GM19455 (cell line): ENCODE results near the gene FGD3.
"Not testable (repeated sequence)": the region's sequence is repeated elsewhere in the genome, so short reads cannot be mapped to it uniquely, and the experiment has no call there.

Experiments
- ATAC-seq: cut with Tn5 transposase; IDR thresholded peaks from one replicate; pipeline ENCODE4 v1.9.1; 2021; ENCODE audit not compliant: unreplicated experiment

The FGD3 gene

GRCh38 chr9:92947268-92948037 is at the start of gene FGD3:
FGD3 (plus strand) TSS chr9:92947523; CDS start chr9:92976257, 28,734 bp downstream.
- ATAC-seq: no peak

GRCh38 chr9:92905137-92905536 is 42.2 kb upstream of the FGD3 start:
- ATAC-seq: not testable (repeated sequence)

GRCh38 chr9:92911511-92912475 is 35.5 kb upstream of the FGD3 start:
- no peak for ATAC-seq

GRCh38 chr9:92917176-92917800 is 30.0 kb upstream of the FGD3 start:
- no peak for ATAC-seq

GRCh38 chr9:92920437-92920836 is 26.9 kb upstream of the FGD3 start:
- no peak for ATAC-seq

- ATAC-seq: no peak
Measured at GRCh38 chr9:92931606-92932005, 15.7 kb upstream of the FGD3 start.

GRCh38 chr9:92934321-92934720 is 13.0 kb upstream of the FGD3 start:
- no peak for ATAC-seq

- no peak for ATAC-seq
Measured at GRCh38 chr9:92938025-92938424, 9.3 kb upstream of the FGD3 start.

GRCh38 chr9:92941861-92942260 is 5.5 kb upstream of the FGD3 start:
- no peak for ATAC-seq

GRCh38 chr9:92942688-92943616 is 4.4 kb upstream of the FGD3 start:
- ATAC-seq: no peak

- ATAC-seq: no peak
Measured at GRCh38 chr9:92944921-92945320, 2.4 kb upstream of the FGD3 start.

GRCh38 chr9:92945796-92946195 is 1.5 kb upstream of the FGD3 start:
- no peak for ATAC-seq

GRCh38 chr9:92948038-92948534 is 763 bp downstream of the FGD3 start:
- ATAC-seq: no peak

- ATAC-seq: no peak
Measured at GRCh38 chr9:92948632-92949031, 1.3 kb downstream of the FGD3 start.

GRCh38 chr9:92949266-92949982 is 2.1 kb downstream of the FGD3 start:
- no peak for ATAC-seq

- no peak for ATAC-seq
Measured at GRCh38 chr9:92950359-92950955, 3.1 kb downstream of the FGD3 start.

GRCh38 chr9:92952906-92953610 is 5.7 kb downstream of the FGD3 start:
- ATAC-seq: no peak

- no peak for ATAC-seq
Measured at GRCh38 chr9:92954049-92954861, 6.9 kb downstream of the FGD3 start.
